KMS-11 (cell line): ENCODE data around the gene TIGIT.
A peak's percentile ranks its signal among the peaks of the same experiment; 100 is the strongest.

Experiments
- H2AFZ ChIP-seq: fragments of 200-600 bp; sonication (generic); 2 replicates; pipeline ENCODE4 v1.6.1; 2016; ENCODE audit warnings: antibody characterized with exemption, mixed run types, low read depth
- H3K27ac ChIP-seq: fragments of 200-600 bp; sonication (generic); 2 replicates; pipeline ENCODE4 v1.6.1; 2016; ENCODE audit warnings: mild to moderate bottlenecking, mixed run types
- H3K27me3 ChIP-seq: fragments of 200-600 bp; sonication (generic); 2 replicates; pipeline ENCODE4 v1.6.1; 2017; ENCODE audit warnings: mild to moderate bottlenecking, low read depth, mixed run types, moderate library complexity; ENCODE audit not compliant: insufficient read depth
- H3K36me3 ChIP-seq: fragments of 200-600 bp; sonication (generic); 2 replicates; pipeline ENCODE4 v1.6.1; 2017; ENCODE audit warnings: mild to moderate bottlenecking, mixed run types; ENCODE audit not compliant: insufficient read depth
- H3K4me1 ChIP-seq: fragments of 200-600 bp; sonication (generic); 2 replicates; pipeline ENCODE4 v1.6.1; 2016; ENCODE audit warnings: mild to moderate bottlenecking, low read depth, mixed run types; ENCODE audit not compliant: poor library complexity, severe bottlenecking
- H3K4me2 ChIP-seq: fragments of 200-600 bp; sonication (generic); 2 replicates; pipeline ENCODE4 v1.7.0; 2016; ENCODE audit warnings: mild to moderate bottlenecking, mixed run types
- H3K4me3 ChIP-seq: fragments of 200-600 bp; sonication (generic); IDR thresholded peaks from 2 replicates; pipeline ENCODE4 v1.6.1; 2017; ENCODE audit warnings: low read depth, low read length, mixed read lengths; ENCODE audit not compliant: insufficient read depth
- H3K79me2 ChIP-seq: fragments of 200-600 bp; sonication (generic); 2 replicates; pipeline ENCODE4 v1.6.1; 2016; ENCODE audit warnings: low read depth, mixed run types; ENCODE audit not compliant: insufficient read depth
- H3K9ac ChIP-seq: fragments of 200-600 bp; sonication (generic); 2 replicates; pipeline ENCODE4 v1.6.1; 2016; ENCODE audit warnings: mild to moderate bottlenecking, mixed run types
- H4K20me1 ChIP-seq: fragments of 200-600 bp; sonication (generic); 2 replicates; pipeline ENCODE4 v1.6.1; 2016; ENCODE audit warnings: mild to moderate bottlenecking, mixed run types; ENCODE audit not compliant: insufficient read depth
- CTCF ChIP-seq: fragments of 200-600 bp; sonication (generic); conservative IDR thresholded peaks from 2 replicates; pipeline ENCODE4 v1.6.1; 2017; ENCODE audit warnings: low read depth, mild to moderate bottlenecking, antibody characterized with exemption, low read length, moderate library complexity, mixed read lengths

TIGIT gene

GRCh38 chr3:114294940-114295480 lies 1.2 kb downstream of the TIGIT start:
- H3K4me1 ChIP-seq: peaks cover 32% of the 10 kb centered on the region
- no peak for TF ChIP-seq CTCF
- no peaks in the 10 kb centered on the region for H3K27me3 ChIP-seq
- no peak overlapping the region for H3K4me3 ChIP-seq
- H3K36me3 ChIP-seq: no peaks in the 10 kb centered on the region
- H2AFZ ChIP-seq: no peak overlapping the region
- no peaks in the 10 kb centered on the region for H3K79me2 ChIP-seq
- H4K20me1 ChIP-seq: no peaks in the 10 kb centered on the region
- no peak overlapping the region for H3K27ac ChIP-seq
- H3K9ac ChIP-seq: no peak overlapping the region
- no peak overlapping the region for H3K4me2 ChIP-seq

GRCh38 chr3:114295946-114296345 lies 2.1 kb downstream of the TIGIT start:
- Histone ChIP-seq H3K79me2 (no peaks in the 10 kb centered on the region), H3K9ac (no peak overlapping the region), H3K4me1 (peaks cover 25% of the 10 kb centered on the region), H3K27ac (no peak overlapping the region), H2AFZ (no peak overlapping the region), H4K20me1 (no peaks in the 10 kb centered on the region), H3K36me3 (no peaks in the 10 kb centered on the region), H3K27me3 (no peaks in the 10 kb centered on the region), H3K4me3 (no peak overlapping the region), H3K4me2 (no peak overlapping the region)
- no peak for TF ChIP-seq CTCF

- H3K36me3 ChIP-seq: no peaks in the 10 kb centered on the region
- H4K20me1 ChIP-seq: no peaks in the 10 kb centered on the region
- no peak overlapping the region for H3K9ac ChIP-seq
- H3K4me1 ChIP-seq: no peaks in the 10 kb centered on the region
- no peaks in the 10 kb centered on the region for H3K27me3 ChIP-seq
- H3K79me2 ChIP-seq: no peaks in the 10 kb centered on the region
- H3K27ac ChIP-seq: no peak overlapping the region
- no peak overlapping the region for H3K4me3 ChIP-seq
- no peak overlapping the region for H3K4me2 ChIP-seq
- TF ChIP-seq CTCF: peak; percentile 33; the same call in 1 of the 2 replicates
- no peak overlapping the region for H2AFZ ChIP-seq
Measured at GRCh38 chr3:114299421-114299820, 5.6 kb downstream of the TIGIT start.

- no peak for TF ChIP-seq CTCF
- Histone ChIP-seq H3K27me3 (no peaks in the 10 kb centered on the region), H3K9ac (no peak overlapping the region), H3K79me2 (no peaks in the 10 kb centered on the region), H3K27ac (no peak overlapping the region), H3K4me1 (no peaks in the 10 kb centered on the region), H3K4me3 (no peak overlapping the region), H3K36me3 (no peaks in the 10 kb centered on the region), H2AFZ (no peak overlapping the region), H3K4me2 (no peak overlapping the region), H4K20me1 (no peaks in the 10 kb centered on the region)
Measured at GRCh38 chr3:114299941-114300624, 6.3 kb downstream of the TIGIT start.
